CD4-positive, alpha-beta T cell (primary cell): ENCODE data around the gene SLC22A31. TPM values are rescaled to one million over a fixed set of nuclear protein-coding genes. Genes with fewer than 3 reads are reported as not detected.
A peak's percentile ranks its signal among the peaks of the same experiment; 100 is the strongest.

ENCODE experiments used
- ATAC-seq: fragments of 200-7000 bp; cut with Tn5 transposase; one replicate; pipeline ENCODE4 v1.10.0; 2022; ENCODE audit warnings: mild to moderate bottlenecking; ENCODE audit not compliant: poor library complexity
- CTCF ChIA-PET: fragments of 350-600 bp; sonication (Branson Sonifier 250); formaldehyde crosslinking; loops from one replicate; lab custom pipeline; 2021; ENCODE audit warnings: antibody characterized with exemption, inconsistent platforms; lab: Charles Lee
- POLR2A ChIA-PET: fragments of 350-600 bp; sonication (Branson Sonifier 250); formaldehyde crosslinking; loops from one replicate; lab custom pipeline; 2021; ENCODE audit warnings: antibody characterized with exemption, inconsistent platforms; lab: Charles Lee
- DNase-seq, 14 experiments: peaks; one replicate each; pipeline ENCODE4 v3.0.0-alpha.2; 2013 to 2020; ENCODE audit warnings: mixed read lengths in 2 of 14
- H3K27ac ChIP-seq, 2 donors: one replicate each; pipeline versions ENCODE4 v1.5.1 to v1.7.0; 2013; ENCODE audit warnings: low read length in 2 of 2, low read depth in 1 of 2, mild to moderate bottlenecking in 1 of 2
- H3K27me3 ChIP-seq, 2 experiments: 1 replicate in 1 of 2; 2 replicates in 1 of 2; pipeline versions ENCODE4 v1.6.1 to v1.7.0; 2013; ENCODE audit warnings: low read length in 2 of 2, control low read depth in 1 of 2, mild to moderate bottlenecking in 1 of 2, moderate library complexity in 1 of 2; ENCODE audit not compliant: insufficient read depth in 2 of 2, control insufficient read depth in 1 of 2
- H3K36me3 ChIP-seq: one replicate; pipeline ENCODE4 v1.6.1; 2013; ENCODE audit warnings: low read length, control low read depth; ENCODE audit not compliant: insufficient read depth
- H3K4me1 ChIP-seq: one replicate; pipeline ENCODE4 v1.6.1; 2013; ENCODE audit warnings: low read length, control low read depth; ENCODE audit not compliant: insufficient read depth
- H3K4me3 ChIP-seq: one replicate; pipeline ENCODE4 v1.5.1; 2013; ENCODE audit warnings: mild to moderate bottlenecking, low read length, moderate library complexity
- H3K9me3 ChIP-seq, 2 experiments: 1 replicate in 1 of 2; 2 replicates in 1 of 2; pipeline versions ENCODE4 v1.6.1 to v1.7.0; 2013; ENCODE audit warnings: low read length in 2 of 2, mild to moderate bottlenecking in 2 of 2, control low read depth in 1 of 2, moderate library complexity in 1 of 2; ENCODE audit not compliant: control insufficient read depth in 1 of 2, insufficient read depth in 1 of 2
- H3K27ac Mint-ChIP-seq: one replicate; pipeline ENCODE4 v1.8.0; 2020; ENCODE audit warnings: mixed read lengths
- H3K27me3 Mint-ChIP-seq: one replicate; pipeline ENCODE4 v1.8.0; 2021; ENCODE audit warnings: mixed read lengths
- H3K36me3 Mint-ChIP-seq: one replicate; pipeline ENCODE4 v1.8.0; 2021; ENCODE audit warnings: low read depth, mixed read lengths
- H3K4me1 Mint-ChIP-seq: one replicate; pipeline ENCODE4 v1.8.0; 2021; ENCODE audit warnings: low read depth, mixed read lengths
- H3K4me3 Mint-ChIP-seq: one replicate; pipeline ENCODE4 v1.8.0; 2020; ENCODE audit warnings: mild to moderate bottlenecking, mixed read lengths
- H3K9me3 Mint-ChIP-seq: one replicate; pipeline ENCODE4 v1.8.0; 2020; ENCODE audit warnings: mixed read lengths
- intact Hi-C, 2 experiments: fragments of 100-400 bp; cut with DNase I in 1 of 2; cut with micrococcal nuclease in 1 of 2; formaldehyde crosslinking; loops; one replicate each; pipeline versions ENCODE4 v1.15.1 to v1.9.0; 2023 to 2025; cut with DNase I, micrococcal nuclease
- total RNA-seq, 174 experiments: library from RNA in 2 of 174; stranded (reverse) in 2 of 174; gene quantifications; one replicate each; pipeline ENCODE4 v1.2.3 and lab custom pipeline; 2021 to 2026
- TF ChIP-seq, protein P1 (sequence below): fragments of 200-600 bp; IDR thresholded peaks from one replicate; pipeline ENCODE4 v1.8.0; 2022; ENCODE audit warnings: antibody characterized with exemption, mild to moderate bottlenecking

The SLC22A31 gene
- total RNA-seq, 2 experiments from 2014 or later = 2.1 to 2.9 TPM

DNA sequence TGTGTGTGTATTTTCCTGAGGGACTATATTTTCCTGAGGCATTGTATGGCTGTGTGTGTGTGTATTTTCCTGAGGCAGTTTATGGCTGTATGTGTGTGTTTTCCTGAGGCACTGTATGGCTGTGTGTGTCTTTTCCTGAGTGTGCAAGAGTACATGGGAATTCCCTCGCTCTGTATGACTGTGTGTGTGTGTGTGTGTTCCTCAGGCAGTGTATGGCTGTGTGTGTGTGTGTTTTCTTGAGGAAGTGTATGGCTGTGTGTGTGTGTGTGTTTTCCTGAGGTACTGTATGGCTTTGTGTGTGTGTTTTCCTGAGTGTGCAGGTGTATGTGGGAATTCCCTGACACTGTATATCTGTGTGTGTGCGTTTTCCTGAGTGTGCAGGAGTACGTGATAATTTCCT lies 21.3 kb upstream of the SLC22A31 start:
- H3K4me1 ChIP-seq = peaks cover 19% of the 10 kb centered on the region
- H3K9me3 Mint-ChIP-seq = no peaks in the 10 kb centered on the region
- POLR2A ChIA-PET = no interaction called here
- CTCF ChIA-PET = no interaction called here
- H3K4me3 ChIP-seq = no peak overlapping the region
- ATAC-seq (no peak), DNase-seq (no peak)
- H3K9me3 ChIP-seq = peaks cover 0 to 2% of the 10 kb centered on the region in 2 experiments
- H3K4me3 Mint-ChIP-seq = peak overlapping the region; percentile 49
- no peak overlapping the region for H3K27ac ChIP-seq
- peaks cover 49% of the 10 kb centered on the region for H3K36me3 ChIP-seq
- no peak overlapping the region for H3K27ac Mint-ChIP-seq
- H3K27me3 ChIP-seq = no peaks in the 10 kb centered on the region
- TF ChIP-seq, protein P1, sequence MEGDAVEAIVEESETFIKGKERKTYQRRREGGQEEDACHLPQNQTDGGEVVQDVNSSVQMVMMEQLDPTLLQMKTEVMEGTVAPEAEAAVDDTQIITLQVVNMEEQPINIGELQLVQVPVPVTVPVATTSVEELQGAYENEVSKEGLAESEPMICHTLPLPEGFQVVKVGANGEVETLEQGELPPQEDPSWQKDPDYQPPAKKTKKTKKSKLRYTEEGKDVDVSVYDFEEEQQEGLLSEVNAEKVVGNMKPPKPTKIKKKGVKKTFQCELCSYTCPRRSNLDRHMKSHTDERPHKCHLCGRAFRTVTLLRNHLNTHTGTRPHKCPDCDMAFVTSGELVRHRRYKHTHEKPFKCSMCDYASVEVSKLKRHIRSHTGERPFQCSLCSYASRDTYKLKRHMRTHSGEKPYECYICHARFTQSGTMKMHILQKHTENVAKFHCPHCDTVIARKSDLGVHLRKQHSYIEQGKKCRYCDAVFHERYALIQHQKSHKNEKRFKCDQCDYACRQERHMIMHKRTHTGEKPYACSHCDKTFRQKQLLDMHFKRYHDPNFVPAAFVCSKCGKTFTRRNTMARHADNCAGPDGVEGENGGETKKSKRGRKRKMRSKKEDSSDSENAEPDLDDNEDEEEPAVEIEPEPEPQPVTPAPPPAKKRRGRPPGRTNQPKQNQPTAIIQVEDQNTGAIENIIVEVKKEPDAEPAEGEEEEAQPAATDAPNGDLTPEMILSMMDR = no peak
- H3K27me3 Mint-ChIP-seq = no peaks in the 10 kb centered on the region
- H3K36me3 Mint-ChIP-seq = peaks cover 70% of the 10 kb centered on the region
- intact Hi-C loops = loop anchor here in 1 of 2 experiments (2.0 kb wide), 1 partner anchor 15 kb away; no protein-coding TSS in a partner anchor
- peaks cover 20% of the 10 kb centered on the region for H3K4me1 Mint-ChIP-seq

DNA sequence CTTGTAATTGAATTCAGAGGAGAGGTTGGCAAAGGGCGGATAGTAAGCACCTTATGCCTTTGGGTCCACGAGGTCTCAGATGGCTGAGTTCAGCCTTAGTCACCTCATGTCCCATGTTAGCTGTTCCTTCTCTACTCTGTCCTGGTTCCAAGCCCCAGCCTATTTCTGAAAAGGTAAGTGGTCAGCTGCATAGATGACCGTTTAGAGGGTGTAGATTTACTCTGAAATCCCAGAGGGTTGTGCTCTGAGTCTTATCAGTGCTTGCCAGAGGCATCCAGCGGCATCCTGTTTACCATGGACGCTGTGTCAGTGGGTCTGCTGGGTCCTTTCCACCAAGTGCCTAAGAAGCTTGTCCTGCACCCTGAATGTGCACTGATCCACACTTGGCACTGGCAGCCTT lies 19.0 kb upstream of the SLC22A31 start:
- CTCF ChIA-PET = interaction anchor here (0.8 kb wide), 1 partner anchor 21 kb away, joined by 3 read pairs; no protein-coding TSS in a partner anchor
- intact Hi-C loops = loop anchor here in 1 of 2 experiments (5.0 kb wide), 2 partner anchors 122 to 362 kb away; partner anchors contain the start of genes GALNS and TRAPPC2L
- POLR2A ChIA-PET = no interaction called here

DNA sequence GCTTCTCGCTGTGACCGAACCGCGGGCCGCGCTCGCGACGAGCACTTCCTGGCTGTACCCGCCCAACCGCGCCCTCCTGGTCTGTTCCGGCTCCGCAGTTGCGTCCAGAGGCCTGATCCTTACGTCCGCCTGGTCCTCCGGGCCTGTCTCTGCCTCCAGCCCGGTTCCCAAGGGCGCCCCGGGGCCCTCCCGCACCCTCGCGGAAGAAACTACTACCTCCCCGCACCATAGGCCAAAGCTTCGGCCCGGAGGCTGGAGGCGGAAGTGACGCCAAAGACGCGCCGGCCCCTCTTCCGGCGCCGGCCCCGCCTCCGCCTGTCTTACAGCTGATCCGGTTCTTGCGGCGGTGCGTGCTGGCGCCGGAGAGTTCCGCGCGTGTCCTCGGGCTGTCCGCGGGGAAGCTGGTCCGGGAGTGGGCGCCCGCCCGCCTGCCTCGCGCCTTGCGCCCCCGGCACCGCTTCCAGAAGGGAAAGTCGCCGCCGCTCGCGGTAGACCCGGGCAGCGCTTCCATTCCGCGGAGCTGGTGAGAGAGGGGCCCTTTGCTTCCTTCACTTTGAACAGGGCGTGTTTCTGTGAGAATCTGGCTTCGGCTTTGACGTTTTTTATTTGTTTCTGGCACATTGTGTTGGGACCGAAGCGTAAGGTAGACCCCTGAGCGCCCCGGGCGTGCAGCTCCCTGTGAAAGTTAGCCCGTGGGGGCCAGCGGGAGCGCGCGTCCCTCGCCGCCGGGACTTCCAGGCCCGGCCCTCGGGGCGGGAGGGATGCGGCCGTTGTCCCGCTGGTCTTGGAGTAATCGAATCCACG lies 17.3 kb upstream of the SLC22A31 start, which contains the start of gene ZNF778:
Gene ZNF778, plus strand, starts transcription at position 316 of the 804 bp plus-strand sequence. CDS start 3,425 bp downstream, outside the sequence.
- H3K9me3 Mint-ChIP-seq = no peaks in the 10 kb centered on the region
- peaks cover 33% of the 10 kb centered on the region for H3K4me1 Mint-ChIP-seq
- Histone ChIP-seq H3K27ac (peak within 1 kb of the TSS; percentile 96 to 98), H3K27me3 (no peaks in the 10 kb centered on the region), H3K9me3 (no peaks in the 10 kb centered on the region), H3K4me3 (peak within 1 kb of the TSS; percentile 94), H3K4me1 (peaks cover 30% of the 10 kb centered on the region), H3K36me3 (peaks cover 19% of the 10 kb centered on the region)
- ATAC-seq (peak; percentile 75), DNase-seq (peak; percentile 64 to 93 (median 76))
- POLR2A ChIA-PET = interaction anchor here (0.6 to 2.5 kb wide), 17 partner anchors 9 to 804 kb away, joined by 3 to 20 read pairs (median 5); partner anchors contain the start of genes APRT, CDH15, GALNS and SPG7
- CTCF ChIA-PET = interaction anchor here (0.9 to 1.3 kb wide), 4 partner anchors 23 to 480 kb away, joined by 3 to 5 read pairs (median 5); no protein-coding TSS in a partner anchor
- intact Hi-C loops = loop anchor here (2.0 to 5.0 kb wide), 8 partner anchors 25 to 647 kb away; partner anchors contain the start of genes GALNS (in 2 of the 2), TRAPPC2L (in 2 of the 2), CDH15 (in 1 of the 2) and ZC3H18 (in 1 of the 2)
- TF ChIP-seq, protein P1 = no peak
- H3K27me3 Mint-ChIP-seq = no peaks in the 10 kb centered on the region
- H3K4me3 Mint-ChIP-seq = peak within 1 kb of the TSS; percentile 82
- peak within 1 kb of the TSS; percentile 80 for H3K27ac Mint-ChIP-seq
- peaks cover 33% of the 10 kb centered on the region for H3K36me3 Mint-ChIP-seq

More for the DNA sequence above, 19.0 kb upstream of the SLC22A31 start:
- peak overlapping the region; percentile 81 for H3K4me3 Mint-ChIP-seq
- DNase-seq (no peak), ATAC-seq (no peak)
- peaks cover 33% of the 10 kb centered on the region for H3K4me1 Mint-ChIP-seq
- TF ChIP-seq, protein P1 = no peak
- no peak overlapping the region for H3K4me3 ChIP-seq
- peaks cover 30% of the 10 kb centered on the region for H3K4me1 ChIP-seq
- no peaks in the 10 kb centered on the region for H3K9me3 ChIP-seq
- no peaks in the 10 kb centered on the region for H3K27me3 Mint-ChIP-seq
- H3K36me3 ChIP-seq = peaks cover 30% of the 10 kb centered on the region
- no peaks in the 10 kb centered on the region for H3K27me3 ChIP-seq
- H3K36me3 Mint-ChIP-seq = peaks cover 51% of the 10 kb centered on the region
- H3K9me3 Mint-ChIP-seq = no peaks in the 10 kb centered on the region
- H3K27ac Mint-ChIP-seq = no peak overlapping the region
- no peak overlapping the region for H3K27ac ChIP-seq
